ENCODE results near the gene SMYD3.

- no peak for TF ChIP-seq POLR2A (IDR thresholded peaks at IDR 0.05; ENCODE audit: low read depth, low read length)
- TF ChIP-seq, protein P1, sequence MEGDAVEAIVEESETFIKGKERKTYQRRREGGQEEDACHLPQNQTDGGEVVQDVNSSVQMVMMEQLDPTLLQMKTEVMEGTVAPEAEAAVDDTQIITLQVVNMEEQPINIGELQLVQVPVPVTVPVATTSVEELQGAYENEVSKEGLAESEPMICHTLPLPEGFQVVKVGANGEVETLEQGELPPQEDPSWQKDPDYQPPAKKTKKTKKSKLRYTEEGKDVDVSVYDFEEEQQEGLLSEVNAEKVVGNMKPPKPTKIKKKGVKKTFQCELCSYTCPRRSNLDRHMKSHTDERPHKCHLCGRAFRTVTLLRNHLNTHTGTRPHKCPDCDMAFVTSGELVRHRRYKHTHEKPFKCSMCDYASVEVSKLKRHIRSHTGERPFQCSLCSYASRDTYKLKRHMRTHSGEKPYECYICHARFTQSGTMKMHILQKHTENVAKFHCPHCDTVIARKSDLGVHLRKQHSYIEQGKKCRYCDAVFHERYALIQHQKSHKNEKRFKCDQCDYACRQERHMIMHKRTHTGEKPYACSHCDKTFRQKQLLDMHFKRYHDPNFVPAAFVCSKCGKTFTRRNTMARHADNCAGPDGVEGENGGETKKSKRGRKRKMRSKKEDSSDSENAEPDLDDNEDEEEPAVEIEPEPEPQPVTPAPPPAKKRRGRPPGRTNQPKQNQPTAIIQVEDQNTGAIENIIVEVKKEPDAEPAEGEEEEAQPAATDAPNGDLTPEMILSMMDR (conservative IDR thresholded peaks at IDR 0.05; ENCODE audit: low read depth, low read length): no peak
- no peak for TF ChIP-seq CHD1 (IDR thresholded peaks at IDR 0.05; ENCODE audit: low read depth, low read length)
- no peak for TF ChIP-seq MAFK (IDR thresholded peaks at IDR 0.05; ENCODE audit: low read depth, low read length)
- no peak for TF ChIP-seq RFX5 (IDR thresholded peaks at IDR 0.05; ENCODE audit: low read depth, low read length)
- TF ChIP-seq RCOR1 (IDR thresholded peaks at IDR 0.05; ENCODE audit: insufficient replicate concordance, low read length): no peak
- TF ChIP-seq SMC3 (IDR thresholded peaks at IDR 0.05; ENCODE audit: low read depth, low read length): no peak
- TF ChIP-seq, protein P2, sequence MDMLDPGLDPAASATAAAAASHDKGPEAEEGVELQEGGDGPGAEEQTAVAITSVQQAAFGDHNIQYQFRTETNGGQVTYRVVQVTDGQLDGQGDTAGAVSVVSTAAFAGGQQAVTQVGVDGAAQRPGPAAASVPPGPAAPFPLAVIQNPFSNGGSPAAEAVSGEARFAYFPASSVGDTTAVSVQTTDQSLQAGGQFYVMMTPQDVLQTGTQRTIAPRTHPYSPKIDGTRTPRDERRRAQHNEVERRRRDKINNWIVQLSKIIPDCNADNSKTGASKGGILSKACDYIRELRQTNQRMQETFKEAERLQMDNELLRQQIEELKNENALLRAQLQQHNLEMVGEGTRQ (IDR thresholded peaks at IDR 0.05; ENCODE audit: low read depth, low read length): no peak
- TF ChIP-seq RAD21 (IDR thresholded peaks at IDR 0.05; ENCODE audit: low read length): no peak
- TF ChIP-seq MXI1 (IDR thresholded peaks at IDR 0.05; ENCODE audit: borderline replicate concordance, low read depth, low read length): no peak
- no peak for TF ChIP-seq FOS (IDR thresholded peaks at IDR 0.05; ENCODE audit: low read depth, low read length)
Observed at GRCh38 chr1:245707941-245708340, 799.1 kb downstream of the SMYD3 start.
